Measurements from ENCODE around the gene NRN1L.

NRN1L gene

GRCh38 chr16:67928561-67929364 lies 44.1 kb downstream of the NRN1L start:
- TF ChIP-seq POLR2AphosphoS5 (IDR thresholded peaks at IDR 0.05; ENCODE audit: low read depth, low read length) (no peak), FOXP2 (optimal IDR thresholded peaks at IDR 0.05; ENCODE audit: borderline replicate concordance, extremely low read depth, extremely low read length, insufficient read depth) (peak; percentile 43), TAF1 (IDR thresholded peaks at IDR 0.05; ENCODE audit: borderline replicate concordance, insufficient read depth, low read length) (no peak), REST (IDR thresholded peaks at IDR 0.05; ENCODE audit: insufficient read depth in 1 of 2, low read depth in 2 of 2, low read length in 2 of 2) (no peak)

- no peak for TF ChIP-seq TAF1 (IDR thresholded peaks at IDR 0.05; ENCODE audit: borderline replicate concordance, insufficient read depth, low read length)
- TF ChIP-seq FOXP2 (optimal IDR thresholded peaks at IDR 0.05; ENCODE audit: borderline replicate concordance, extremely low read depth, extremely low read length, insufficient read depth) = no peak
- no peak for TF ChIP-seq POLR2AphosphoS5 (IDR thresholded peaks at IDR 0.05; ENCODE audit: low read depth, low read length)
- TF ChIP-seq REST (IDR thresholded peaks at IDR 0.05; ENCODE audit: insufficient read depth in 1 of 2, low read depth in 2 of 2, low read length in 2 of 2) = no peak
- no peak for TF ChIP-seq SIN3A (IDR thresholded peaks at IDR 0.05; ENCODE audit: borderline replicate concordance, insufficient read depth, low read length)
Observed at GRCh38 chr16:67930191-67930590, 45.5 kb downstream of the NRN1L start.

GRCh38 chr16:67930678-67931211 lies 46.1 kb downstream of the NRN1L start:
- no peak for TF ChIP-seq TAF1 (IDR thresholded peaks at IDR 0.05; ENCODE audit: borderline replicate concordance, insufficient read depth, low read length)
- TF ChIP-seq SIN3A (IDR thresholded peaks at IDR 0.05; ENCODE audit: borderline replicate concordance, insufficient read depth, low read length) = no peak
- TF ChIP-seq POLR2AphosphoS5 (IDR thresholded peaks at IDR 0.05; ENCODE audit: low read depth, low read length) = no peak

GRCh38 chr16:67931712-67932461 lies 47.2 kb downstream of the NRN1L start, which contains the start of gene CTRL:
Gene CTRL (minus strand): TSS chr16:67931862. CDS start chr16:67931852, 10 bp downstream.
- TF ChIP-seq SIN3A (IDR thresholded peaks at IDR 0.05; ENCODE audit: borderline replicate concordance, insufficient read depth, low read length) = no peak
- no peak for TF ChIP-seq TAF1 (IDR thresholded peaks at IDR 0.05; ENCODE audit: borderline replicate concordance, insufficient read depth, low read length)
- no peak for TF ChIP-seq POLR2AphosphoS5 (IDR thresholded peaks at IDR 0.05; ENCODE audit: low read depth, low read length)
- no peak for TF ChIP-seq FOXP2 (optimal IDR thresholded peaks at IDR 0.05; ENCODE audit: borderline replicate concordance, extremely low read depth, extremely low read length, insufficient read depth)
- TF ChIP-seq REST (IDR thresholded peaks at IDR 0.05; ENCODE audit: insufficient read depth in 1 of 2, low read depth in 2 of 2, low read length in 2 of 2) = no peak

GRCh38 chr16:67932462-67932840 lies 47.8 kb downstream of the NRN1L start:
- TF ChIP-seq SIN3A (IDR thresholded peaks at IDR 0.05; ENCODE audit: borderline replicate concordance, insufficient read depth, low read length) (no peak), FOXP2 (optimal IDR thresholded peaks at IDR 0.05; ENCODE audit: borderline replicate concordance, extremely low read depth, extremely low read length, insufficient read depth) (no peak), TAF1 (IDR thresholded peaks at IDR 0.05; ENCODE audit: borderline replicate concordance, insufficient read depth, low read length) (no peak), REST (IDR thresholded peaks at IDR 0.05; ENCODE audit: insufficient read depth in 1 of 2, low read depth in 2 of 2, low read length in 2 of 2) (no peak), POLR2AphosphoS5 (IDR thresholded peaks at IDR 0.05; ENCODE audit: low read depth, low read length) (no peak)
